HEK293T (cell line): ENCODE data around the gene CASZ1.
A peak's percentile ranks its signal among the peaks of the same experiment; 100 is the strongest.

Experiments used
- CTCF ChIA-PET: fragments of 350-600 bp; formaldehyde crosslinking; extraction: SDS; loops from one replicate; lab custom pipeline; 2021; ENCODE audit warnings: antibody characterized with exemption, inconsistent platforms; lab: Yijun Ruan, JAX
- POLR2A ChIA-PET: fragments of 350-600 bp; formaldehyde crosslinking; extraction: SDS; loops from one replicate; lab custom pipeline; 2020; ENCODE audit warnings: antibody characterized with exemption, inconsistent platforms; lab: Yijun Ruan, JAX
- DNase-seq: peaks from one replicate; pipeline ENCODE4 v3.0.0; 2012; ENCODE audit warnings: mixed read lengths; ENCODE audit errors: extremely low spot score
- ARNT ChIP-seq: fragments of 450-650 bp; IDR thresholded peaks from 2 replicates; pipeline ENCODE4 v1.6.1; 2017; ENCODE audit warnings: mild to moderate bottlenecking
- BHLHE40 ChIP-seq: fragments of 450-650 bp; IDR thresholded peaks from 2 replicates; pipeline ENCODE4 v1.6.1; 2016; ENCODE audit warnings: mild to moderate bottlenecking, moderate library complexity, borderline replicate concordance
- CTBP1 ChIP-seq: fragments of 450-650 bp; IDR thresholded peaks from 2 replicates; pipeline ENCODE4 v1.6.1; 2016; ENCODE audit warnings: borderline replicate concordance
- ELF4 ChIP-seq: fragments of 450-650 bp; IDR thresholded peaks from 2 replicates; pipeline ENCODE4 v1.6.1; 2017; ENCODE audit warnings: antibody characterized with exemption
- FOXA1 ChIP-seq: fragments of 450-650 bp; IDR thresholded peaks from 2 replicates; pipeline ENCODE4 v1.6.1; 2016; ENCODE audit warnings: mild to moderate bottlenecking
- FOXK2 ChIP-seq: fragments of 450-650 bp; IDR thresholded peaks from 2 replicates; pipeline ENCODE4 v1.6.1; 2016; ENCODE audit warnings: mild to moderate bottlenecking
- FOXM1 ChIP-seq: fragments of 450-650 bp; IDR thresholded peaks from 2 replicates; pipeline ENCODE4 v1.6.1; 2017; ENCODE audit warnings: mild to moderate bottlenecking, borderline replicate concordance
- HDGF ChIP-seq: fragments of 450-650 bp; IDR thresholded peaks from 2 replicates; pipeline ENCODE4 v1.6.1; 2017; ENCODE audit warnings: antibody characterized with exemption, borderline replicate concordance
- L3MBTL2 ChIP-seq: fragments of 450-650 bp; conservative IDR thresholded peaks from 2 replicates; pipeline ENCODE4 v1.6.1; 2016; ENCODE audit warnings: mild to moderate bottlenecking
- LEF1 ChIP-seq: fragments of 450-650 bp; IDR thresholded peaks from 2 replicates; pipeline ENCODE4 v1.6.1; 2017; ENCODE audit warnings: mild to moderate bottlenecking, borderline replicate concordance
- NFRKB ChIP-seq: fragments of 450-650 bp; IDR thresholded peaks from 2 replicates; pipeline ENCODE4 v1.6.1; 2016; ENCODE audit warnings: mild to moderate bottlenecking, moderate library complexity
- SP1 ChIP-seq: fragments of 450-650 bp; IDR thresholded peaks from 2 replicates; pipeline ENCODE4 v1.6.1; 2017
- SUZ12 ChIP-seq: fragments of 450-650 bp; IDR thresholded peaks from 2 replicates; pipeline ENCODE4 v1.6.1; 2016; ENCODE audit warnings: mild to moderate bottlenecking
- TARDBP ChIP-seq: fragments of 450-650 bp; IDR thresholded peaks from 2 replicates; pipeline ENCODE4 v1.6.1; 2016
- ZNF384 ChIP-seq: fragments of 450-650 bp; IDR thresholded peaks from 2 replicates; pipeline ENCODE4 v1.6.1; 2016
- TF ChIP-seq, protein P1 (sequence below): fragments of 450-650 bp; IDR thresholded peaks from 2 replicates; pipeline ENCODE4 v1.6.1; 2016

Gene CASZ1

DNA sequence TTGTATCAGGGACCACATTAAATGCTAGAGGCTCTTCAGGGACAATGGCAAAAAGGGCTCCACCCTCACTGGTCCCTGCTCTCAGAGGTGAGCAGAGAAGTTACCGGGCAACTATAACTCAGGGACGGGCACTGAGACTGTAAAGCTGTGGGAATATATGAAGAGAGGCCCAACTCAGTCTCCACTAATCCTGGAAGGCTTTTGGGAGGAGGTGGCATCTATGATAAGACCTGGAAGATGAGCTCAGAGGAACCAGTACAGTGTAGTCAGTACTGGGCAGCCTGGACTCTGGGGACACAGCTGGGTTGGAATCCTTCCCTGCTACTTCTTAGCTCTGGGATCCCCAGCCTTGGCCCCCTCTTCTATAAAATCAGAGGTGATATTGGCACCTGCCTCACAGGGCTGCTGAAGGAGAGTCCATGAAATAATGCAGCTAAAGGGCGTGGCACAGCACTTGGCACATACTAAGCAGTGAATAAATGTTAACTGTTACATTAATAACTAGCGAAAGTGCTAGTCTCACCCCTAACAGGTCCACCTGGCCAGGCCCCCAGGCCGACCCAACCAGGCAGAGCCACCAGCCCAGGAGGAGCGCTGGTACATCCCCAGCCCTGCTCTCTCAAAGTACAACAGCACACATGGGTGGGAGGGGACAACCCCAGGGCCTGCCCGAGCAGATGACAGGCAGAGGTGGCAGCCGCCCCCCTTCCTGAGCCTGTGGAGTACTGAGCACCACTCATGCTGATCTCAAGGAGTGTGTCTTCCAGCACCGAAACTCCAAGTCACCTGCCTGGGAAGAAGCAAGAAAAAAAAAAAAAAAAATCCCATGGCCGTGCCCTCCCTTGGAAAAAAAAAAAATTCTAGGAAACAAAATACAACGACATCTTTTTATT, 62.7 kb downstream of the CASZ1 start:
- ChIA-PET CTCF (no interaction called here), POLR2A (interaction anchor here (0.9 kb wide), 1 partner anchor 10 kb away, joined by 3 read pairs; no protein-coding TSS in a partner anchor)
- no peak for TF ChIP-seq HDGF
- TF ChIP-seq LEF1, result no peak
- no peak for TF ChIP-seq NFRKB
- TF ChIP-seq SP1, result no peak
- no peak for TF ChIP-seq CTBP1
- TF ChIP-seq ARNT, result no peak
- TF ChIP-seq, protein P1, sequence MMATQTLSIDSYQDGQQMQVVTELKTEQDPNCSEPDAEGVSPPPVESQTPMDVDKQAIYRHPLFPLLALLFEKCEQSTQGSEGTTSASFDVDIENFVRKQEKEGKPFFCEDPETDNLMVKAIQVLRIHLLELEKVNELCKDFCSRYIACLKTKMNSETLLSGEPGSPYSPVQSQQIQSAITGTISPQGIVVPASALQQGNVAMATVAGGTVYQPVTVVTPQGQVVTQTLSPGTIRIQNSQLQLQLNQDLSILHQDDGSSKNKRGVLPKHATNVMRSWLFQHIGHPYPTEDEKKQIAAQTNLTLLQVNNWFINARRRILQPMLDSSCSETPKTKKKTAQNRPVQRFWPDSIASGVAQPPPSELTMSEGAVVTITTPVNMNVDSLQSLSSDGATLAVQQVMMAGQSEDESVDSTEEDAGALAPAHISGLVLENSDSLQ, result no peak
- TF ChIP-seq BHLHE40, result no peak
- no peak for TF ChIP-seq FOXK2
- no peak for TF ChIP-seq L3MBTL2
- TF ChIP-seq ZNF384, result no peak
- TF ChIP-seq FOXM1, result no peak
- no peak for TF ChIP-seq FOXA1
- no peak for TF ChIP-seq TARDBP
- no peak for TF ChIP-seq ELF4
- no peak for TF ChIP-seq SUZ12
- no peak for DNase-seq

DNA sequence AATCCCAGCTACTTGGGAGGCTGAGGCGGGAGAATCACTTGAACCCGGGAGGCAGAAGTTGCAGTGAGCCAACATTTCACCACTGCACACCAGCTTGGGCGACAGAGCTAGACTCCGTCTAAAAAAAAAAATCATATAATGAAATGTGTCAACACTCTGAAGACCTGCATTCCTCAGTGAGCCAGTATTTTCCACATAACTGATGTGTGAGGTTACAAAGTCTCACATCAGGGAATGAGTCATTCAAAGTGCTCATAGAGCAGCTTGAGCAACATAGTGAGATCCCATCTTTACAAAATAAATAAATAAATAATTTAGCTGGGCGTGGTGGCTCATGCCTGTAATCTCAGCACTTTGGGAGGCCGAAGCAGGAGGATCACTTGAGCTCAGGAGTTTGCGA, 65.5 kb downstream of the CASZ1 start:
- ChIA-PET POLR2A (no interaction called here), CTCF (no interaction called here)
- TF ChIP-seq FOXK2, result no peak
- no peak for TF ChIP-seq HDGF
- TF ChIP-seq ZNF384, result peak; percentile 38; the same call in 1 of the 2 replicates
- no peak for DNase-seq

DNA sequence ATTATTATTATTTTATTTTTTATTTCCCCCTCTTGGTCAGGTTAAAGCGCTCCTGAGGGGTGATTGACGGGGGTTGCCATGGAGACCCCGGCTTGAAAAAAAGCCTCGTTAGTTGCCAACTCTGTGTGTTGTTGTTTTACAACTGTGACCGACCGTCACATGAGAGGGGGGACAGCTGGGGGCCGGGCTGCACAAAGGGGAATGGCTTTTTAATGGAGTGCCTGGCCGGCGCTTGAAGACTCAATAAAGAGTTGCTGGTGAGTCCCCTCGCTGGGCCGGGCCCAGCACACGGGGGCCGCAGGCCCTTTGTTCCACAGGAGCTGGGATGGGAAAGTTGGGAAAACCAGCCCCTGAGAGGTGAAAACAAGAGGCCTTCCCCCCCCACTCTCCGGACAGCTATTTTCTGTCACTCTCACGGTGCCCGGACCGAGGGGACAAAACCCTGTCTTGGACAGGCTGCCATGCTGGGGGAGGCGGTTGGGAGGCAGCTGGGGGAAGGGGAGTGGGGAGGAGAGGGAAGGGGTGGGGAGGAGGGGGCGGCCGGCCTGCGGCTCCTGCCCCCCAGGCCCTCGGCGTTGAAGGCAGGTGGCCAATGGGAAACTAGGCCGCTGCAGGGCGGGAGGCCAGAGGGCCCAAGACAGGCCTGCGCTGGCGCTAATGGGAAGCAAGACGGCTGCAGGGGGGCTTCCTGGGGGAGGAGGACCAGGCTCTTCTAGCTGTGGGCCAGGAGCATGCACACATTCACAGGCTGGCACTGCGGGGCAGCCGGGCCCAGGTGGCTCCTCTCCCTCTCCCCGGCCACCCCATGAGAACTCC, 67.6 kb downstream of the CASZ1 start:
- TF ChIP-seq, protein P1, result peak; percentile 48
- TF ChIP-seq HDGF, result no peak
- TF ChIP-seq LEF1, result no peak
- no peak for DNase-seq
- ChIA-PET CTCF (no interaction called here), POLR2A (no interaction called here)

DNA sequence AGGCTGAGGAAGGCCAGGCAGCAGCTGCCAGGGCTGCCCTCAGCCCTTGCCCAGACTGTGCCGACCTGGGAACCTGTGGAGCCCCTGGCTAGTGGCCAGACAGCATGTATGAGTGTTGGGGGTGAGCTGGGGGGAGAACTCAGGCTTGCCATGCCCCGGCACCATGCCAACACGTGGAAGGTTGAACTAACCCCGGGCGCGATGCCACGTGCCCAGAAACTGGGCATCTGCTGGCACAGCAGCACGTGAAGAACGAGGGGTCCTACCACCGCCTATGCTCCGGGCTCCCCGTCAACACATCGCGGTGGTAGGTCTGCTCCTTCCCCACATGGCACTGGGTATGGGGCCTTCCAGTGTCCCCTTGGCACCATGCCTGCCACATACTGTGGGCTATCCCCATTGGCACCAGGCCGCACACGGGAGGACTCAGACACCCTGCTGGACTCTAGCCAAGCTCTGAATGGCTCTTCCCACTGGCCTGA, 68.7 kb downstream of the CASZ1 start:
- TF ChIP-seq SP1 (no peak), TARDBP (no peak), ZNF384 (no peak)
- ChIA-PET CTCF (no interaction called here), POLR2A (no interaction called here)
- DNase-seq, result no peak

DNA sequence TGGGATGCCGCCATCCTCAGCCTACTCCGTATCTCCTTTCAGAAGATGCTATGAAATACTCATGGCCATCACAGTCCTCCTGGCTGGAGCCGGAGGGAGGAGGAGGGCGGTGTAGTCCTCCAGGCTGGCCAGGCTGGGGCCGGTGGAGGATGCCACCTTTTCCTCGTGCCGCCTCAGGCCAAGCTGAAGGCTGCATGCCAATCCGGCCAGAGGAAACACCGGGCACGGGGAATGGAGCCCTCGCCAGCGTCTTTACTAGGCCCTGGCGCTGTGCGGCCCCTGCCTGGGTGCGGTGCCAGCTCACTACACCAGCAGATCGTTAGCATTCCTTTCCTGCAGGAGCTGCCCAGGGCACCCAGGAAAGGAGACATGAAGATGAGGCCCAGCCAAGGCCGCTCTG, 70.1 kb downstream of the CASZ1 start:
- no peak for DNase-seq
- TF ChIP-seq SUZ12 (no peak), ELF4 (no peak), FOXK2 (no peak), FOXA1 (no peak), FOXM1 (no peak), SP1 (no peak), LEF1 (no peak), ZNF384 (no peak), BHLHE40 (no peak), CTBP1 (no peak), TARDBP (no peak)
- TF ChIP-seq, protein P1, result no peak
- ChIA-PET POLR2A (no interaction called here), CTCF (no interaction called here)
